ENCODE measurements around the gene GPR82. TPM values are rescaled to one million over a fixed set of nuclear protein-coding genes. Genes with fewer than 3 reads are reported as not detected.

Gene GPR82
- total RNA-seq, 5 donors from 2014 or later (not counting 1 experiment from before 2014, with no cell fraction given) = 0.07 to 0.22 (median 0.15) TPM; not detected in 2

GRCh38 chrX:41759817-41760216, 35.8 kb downstream of the GPR82 start:
- Histone ChIP-seq H3K4me1 (ENCODE audit: control insufficient read depth in 1 of 2, extremely low read depth in 1 of 2, insufficient read depth in 2 of 2, low read length in 2 of 2) (no peaks in the 10 kb centered on the region), H3K27ac (ENCODE audit: low read length) (no peak overlapping the region), H3K4me3 (ENCODE audit: control insufficient read depth in 1 of 2, extremely low read depth in 1 of 2, low read length in 1 of 2) (no peak overlapping the region), H3K9me3 (no peaks in the 10 kb centered on the region), H3K27me3 (replicated peaks in 1 of 2; ENCODE audit: control insufficient read depth in 2 of 2, extremely low read depth in 1 of 2, insufficient read depth in 2 of 2, low read length in 1 of 2) (no peaks in the 10 kb centered on the region), H3K36me3 (ENCODE audit: control insufficient read depth in 2 of 2, extremely low read depth in 1 of 2, insufficient read depth in 1 of 2, low read length in 1 of 2) (no peaks in the 10 kb centered on the region)
- ChIA-PET POLR2A (no interaction called here), CTCF (interaction anchor here (0.5 to 2.7 kb wide), 7 partner anchors 20 to 1108 kb away, joined by 3 to 9 read pairs (median 3); no protein-coding TSS in a partner anchor)
- DNase-seq = peak in 1 of 35 experiments; percentile 44
- no peak for ATAC-seq (replicated peaks in 1 of 4)
- WGBS (ENCODE audit: insufficient coverage) = no CpG with 5 or more reads among the region's 3 CpGs
- H3K9me3 Mint-ChIP-seq = no peaks in the 10 kb centered on the region
- H3K36me3 Mint-ChIP-seq = peaks cover 4% of the 10 kb centered on the region
- H3K4me3 Mint-ChIP-seq = no peak overlapping the region
- H3K27ac Mint-ChIP-seq = no peak overlapping the region
- H3K27me3 Mint-ChIP-seq = peaks cover 0 to 9% of the 10 kb centered on the region in 2 donors
- peaks cover 0 to 35% (median 14%) of the 10 kb centered on the region in 3 donors for H3K4me1 Mint-ChIP-seq

GRCh38 chrX:41761169-41761568, 37.2 kb downstream of the GPR82 start:
- Mint-ChIP-seq H3K27ac (no peak overlapping the region), H3K4me3 (no peak overlapping the region), H3K27me3 (peaks cover 0 to 9% of the 10 kb centered on the region in 2 donors), H3K9me3 (no peaks in the 10 kb centered on the region), H3K36me3 (no peaks in the 10 kb centered on the region), H3K4me1 (peaks cover 0 to 35% (median 14%) of the 10 kb centered on the region in 3 donors)
- H3K27me3 ChIP-seq (replicated peaks in 1 of 2; ENCODE audit: control insufficient read depth in 2 of 2, extremely low read depth in 1 of 2, insufficient read depth in 2 of 2, low read length in 1 of 2) = no peaks in the 10 kb centered on the region
- no peaks in the 10 kb centered on the region for H3K4me1 ChIP-seq (ENCODE audit: control insufficient read depth in 1 of 2, extremely low read depth in 1 of 2, insufficient read depth in 2 of 2, low read length in 2 of 2)
- WGBS (ENCODE audit: insufficient coverage) = no CpG with 5 or more reads among the region's 3 CpGs
- ChIA-PET POLR2A (no interaction called here), CTCF (no interaction called here)
- DNase-seq (no peak), ATAC-seq (replicated peaks in 1 of 4) (no peak)
- H3K4me3 ChIP-seq (ENCODE audit: control insufficient read depth in 1 of 2, extremely low read depth in 1 of 2, low read length in 1 of 2) = no peak overlapping the region
- no peaks in the 10 kb centered on the region for H3K36me3 ChIP-seq (ENCODE audit: control insufficient read depth in 2 of 2, extremely low read depth in 1 of 2, insufficient read depth in 1 of 2, low read length in 1 of 2)
- H3K9me3 ChIP-seq = no peaks in the 10 kb centered on the region
- no peak overlapping the region for H3K27ac ChIP-seq (ENCODE audit: low read length)

GRCh38 chrX:41761702-41762101, 37.7 kb downstream of the GPR82 start:
- POLR2A ChIA-PET = no interaction called here
- no peak overlapping the region for H3K27ac Mint-ChIP-seq

GRCh38 chrX:41779030-41779564, 55.1 kb downstream of the GPR82 start:
- peaks cover 7 to 16% (median 14%) of the 10 kb centered on the region in 3 donors for H3K4me1 Mint-ChIP-seq
- CTCF ChIA-PET = interaction anchor here in 1 of 2 donors (1.5 kb wide), 1 partner anchor 1778 kb away, joined by 3 read pairs; no protein-coding TSS in a partner anchor
- Histone ChIP-seq H3K36me3 (ENCODE audit: control insufficient read depth in 2 of 2, extremely low read depth in 1 of 2, insufficient read depth in 1 of 2, low read length in 1 of 2) (no peaks in the 10 kb centered on the region), H3K27me3 (replicated peaks in 1 of 2; ENCODE audit: control insufficient read depth in 2 of 2, extremely low read depth in 1 of 2, insufficient read depth in 2 of 2, low read length in 1 of 2) (no peaks in the 10 kb centered on the region), H3K27ac (ENCODE audit: low read length) (no peak overlapping the region), H3K4me3 (ENCODE audit: control insufficient read depth in 1 of 2, extremely low read depth in 1 of 2, low read length in 1 of 2) (no peak overlapping the region), H3K4me1 (ENCODE audit: control insufficient read depth in 1 of 2, extremely low read depth in 1 of 2, insufficient read depth in 2 of 2, low read length in 2 of 2) (no peaks in the 10 kb centered on the region), H3K9me3 (no peaks in the 10 kb centered on the region)
- H3K27ac Mint-ChIP-seq = no peak overlapping the region
- H3K9me3 Mint-ChIP-seq = no peaks in the 10 kb centered on the region
- H3K36me3 Mint-ChIP-seq = peaks cover 5% of the 10 kb centered on the region
- WGBS (ENCODE audit: insufficient coverage) = no CpG with 5 or more reads among the region's 1 CpG
- H3K4me3 Mint-ChIP-seq = no peak overlapping the region
- no peaks in the 10 kb centered on the region for H3K27me3 Mint-ChIP-seq
- DNase-seq = no peak
- POLR2A ChIA-PET = no interaction called here
- ATAC-seq (replicated peaks in 1 of 4) = no peak

More at GRCh38 chrX:41761702-41762101, 37.7 kb downstream of the GPR82 start:
- Histone ChIP-seq H3K9me3 (no peaks in the 10 kb centered on the region), H3K36me3 (ENCODE audit: control insufficient read depth in 2 of 2, extremely low read depth in 1 of 2, insufficient read depth in 1 of 2, low read length in 1 of 2) (no peaks in the 10 kb centered on the region), H3K27me3 (replicated peaks in 1 of 2; ENCODE audit: control insufficient read depth in 2 of 2, extremely low read depth in 1 of 2, insufficient read depth in 2 of 2, low read length in 1 of 2) (no peaks in the 10 kb centered on the region), H3K4me3 (ENCODE audit: control insufficient read depth in 1 of 2, extremely low read depth in 1 of 2, low read length in 1 of 2) (no peak overlapping the region), H3K27ac (ENCODE audit: low read length) (no peak overlapping the region), H3K4me1 (ENCODE audit: control insufficient read depth in 1 of 2, extremely low read depth in 1 of 2, insufficient read depth in 2 of 2, low read length in 2 of 2) (no peaks in the 10 kb centered on the region)
- Mint-ChIP-seq H3K27me3 (peaks cover 0 to 9% of the 10 kb centered on the region in 2 donors), H3K9me3 (no peaks in the 10 kb centered on the region), H3K4me1 (peaks cover 0 to 34% (median 14%) of the 10 kb centered on the region in 3 donors), H3K36me3 (no peaks in the 10 kb centered on the region), H3K4me3 (no peak overlapping the region)
- CTCF ChIA-PET = no interaction called here
- no peak for ATAC-seq (replicated peaks in 1 of 4)
- DNase-seq = no peak

Other genes starting within 250 kb of the GPR82 start
- gene GPR34, start 35.2 kb upstream of the GPR82 start, total RNA-seq = under 1 TPM in 1 of 5 donors, not detected in 4; 0.30 TPM
- gene CASK, start 199.4 kb downstream of the GPR82 start, total RNA-seq = 10 to 100 TPM; 52.6 to 81.6 (median 67.5) TPM